Naive B cell (primary cell): Measurements from ENCODE around the gene TNNT1. TPM values are rescaled to one million over a fixed set of nuclear protein-coding genes. Genes with fewer than 3 reads are reported as not detected.
A peak's percentile ranks its signal among the peaks of the same experiment; 100 is the strongest.

Experiments
- ATAC-seq, 2 donors: fragments of 150-1000 bp; cut with Tn5 transposase; 2 replicates each; pipeline ENCODE4 v1.10.0; 2021; ENCODE audit warnings: low read depth in 2 of 2, mild to moderate bottlenecking in 2 of 2, moderate library complexity in 2 of 2
- DNase-seq: peaks from one replicate; pipeline ENCODE4 v3.0.0; 2022
- H3K27ac Mint-ChIP-seq, 6 donors: one replicate each; pipeline ENCODE4 v1.8.0; 2020 to 2022; ENCODE audit warnings: mild to moderate bottlenecking in 6 of 6, mixed read lengths in 6 of 6, moderate library complexity in 5 of 6, inconsistent platforms in 2 of 6
- H3K27me3 Mint-ChIP-seq, 3 donors: one replicate each; pipeline ENCODE4 v1.8.0; 2021 to 2022; ENCODE audit warnings: mixed read lengths in 3 of 3, mild to moderate bottlenecking in 1 of 3
- H3K36me3 Mint-ChIP-seq, 2 donors: one replicate each; pipeline ENCODE4 v1.8.0; 2020 to 2022; ENCODE audit warnings: mixed read lengths in 2 of 2, inconsistent platforms in 1 of 2, mild to moderate bottlenecking in 1 of 2
- H3K4me1 Mint-ChIP-seq, 3 donors: one replicate each; pipeline ENCODE4 v1.8.0; 2020 to 2022; ENCODE audit warnings: mixed read lengths in 3 of 3, inconsistent platforms in 1 of 3, mild to moderate bottlenecking in 1 of 3, moderate library complexity in 1 of 3
- H3K4me3 Mint-ChIP-seq, 8 donors: one replicate each; pipeline ENCODE4 v1.8.0; 2020 to 2022; ENCODE audit warnings: mild to moderate bottlenecking in 8 of 8, mixed read lengths in 8 of 8, moderate library complexity in 8 of 8, inconsistent platforms in 2 of 8
- H3K9me3 Mint-ChIP-seq, 7 donors: one replicate each; pipeline ENCODE4 v1.8.0; 2020 to 2022; ENCODE audit warnings: mixed read lengths in 7 of 7, mild to moderate bottlenecking in 5 of 7, inconsistent platforms in 2 of 7, moderate library complexity in 1 of 7
- polyA plus RNA-seq, 6 donors: library from polyadenylated mRNA; unstranded; fragments of 300-500 nt; fragmentation: Illumina TruSeq; gene quantifications; one replicate each; pipeline ENCODE4 v1.2.3, GENCODE V29; 2021; ENCODE audit warnings: low read depth in 6 of 6

The TNNT1 gene
- polyA plus RNA-seq, 6 donors from 2014 or later = not detected

DNA sequence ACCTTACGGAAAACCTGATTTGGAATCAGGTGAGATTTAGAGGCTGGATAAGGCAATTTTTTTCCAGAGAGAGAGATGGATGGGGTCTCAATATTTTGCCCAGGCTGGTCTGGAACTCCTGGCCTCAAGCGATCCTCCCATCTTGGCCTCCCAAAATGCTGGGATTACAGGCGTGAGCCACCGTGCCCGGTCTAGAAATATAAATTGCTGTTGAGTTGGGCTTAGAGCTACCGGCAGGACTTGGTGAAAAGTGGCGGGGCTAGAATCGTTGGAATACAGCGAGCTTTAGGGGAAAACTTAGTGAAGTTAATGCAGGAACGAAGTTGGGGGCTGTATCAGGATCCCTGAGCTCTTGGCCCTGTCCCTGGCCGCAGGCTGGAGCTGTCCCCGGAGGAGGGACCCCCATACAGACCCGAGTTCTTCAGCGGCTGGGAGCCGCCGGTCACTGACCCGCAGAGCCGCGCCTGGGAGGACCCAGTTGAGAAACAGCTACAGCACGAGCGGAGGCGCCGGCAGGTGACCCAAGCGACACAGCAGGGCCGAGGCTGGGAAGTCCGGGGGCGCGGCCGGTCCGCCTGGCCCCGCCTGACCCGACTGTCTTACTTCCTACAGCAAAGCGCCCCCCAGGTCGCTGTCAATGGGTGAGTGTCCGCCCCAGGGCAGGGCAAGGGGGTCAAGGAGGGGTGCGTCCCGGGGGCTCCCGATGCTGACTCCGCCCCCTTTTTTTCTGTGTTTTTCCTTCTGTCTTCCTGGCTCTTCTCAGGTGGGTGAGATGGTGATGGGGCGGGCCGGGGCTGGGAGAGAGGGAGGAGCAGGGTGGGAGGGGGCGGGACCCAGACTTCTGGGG is 65.8 kb downstream of the TNNT1 start:
- H3K36me3 Mint-ChIP-seq = peaks cover 0 to 22% of the 10 kb centered on the region in 2 donors
- peaks cover 60 to 86% (median 82%) of the 10 kb centered on the region in 3 donors for H3K27me3 Mint-ChIP-seq
- H3K9me3 Mint-ChIP-seq = peaks cover 0 to 15% (median 6%) of the 10 kb centered on the region in 7 donors
- DNase-seq (no peak), ATAC-seq (no peak)
- peaks cover 39 to 46% (median 46%) of the 10 kb centered on the region in 3 donors for H3K4me1 Mint-ChIP-seq
- peak overlapping the region in 7 of 8 donors; percentile 25 to 85 (median 71) for H3K4me3 Mint-ChIP-seq
- H3K27ac Mint-ChIP-seq = peak overlapping the region in 1 of 6 donors; percentile 34

Other genes starting within 250 kb of the TNNT1 start
- not detected for gene NCR1, start 243.1 kb downstream of the TNNT1 start, polyA plus RNA-seq
- not detected for gene NLRP7, start 201.7 kb downstream of the TNNT1 start, polyA plus RNA-seq
- 1 to 10 TPM in 3 of 6 donors, under 1 TPM in 2, not detected in 1; 0.52 to 5.9 (median 1.2) TPM for gene NLRP2, start 182.8 kb downstream of the TNNT1 start, polyA plus RNA-seq
- 1 to 10 TPM in 1 of 6 donors, under 1 TPM in 4, not detected in 1; 0.13 to 2.1 (median 0.47) TPM for gene GP6, start 110.9 kb downstream of the TNNT1 start, polyA plus RNA-seq
- 10 to 100 TPM in 1 of 6 donors, 1 to 10 TPM in 5; 2.7 to 20.4 (median 8.4) TPM for gene RDH13, start 86.1 kb downstream of the TNNT1 start, polyA plus RNA-seq
- gene EPS8L1, start 73.3 kb downstream of the TNNT1 start, polyA plus RNA-seq = not detected
- gene PPP1R12C, start 31.6 kb downstream of the TNNT1 start, polyA plus RNA-seq = 1 to 10 TPM; 1.0 to 8.1 (median 3.2) TPM
- not detected for gene TNNI3, start 8.5 kb upstream of the TNNT1 start, polyA plus RNA-seq
- not detected for gene DNAAF3, start 17.4 kb upstream of the TNNT1 start, polyA plus RNA-seq
- 1 to 10 TPM in 5 of 6 donors, under 1 TPM in 1; 0.92 to 2.6 (median 1.6) TPM for gene SYT5, start 31.1 kb upstream of the TNNT1 start, polyA plus RNA-seq
- gene PTPRH, start 60.3 kb upstream of the TNNT1 start, polyA plus RNA-seq = not detected
- 1 to 10 TPM in 2 of 6 donors, under 1 TPM in 2, not detected in 2; 0.25 to 1.5 (median 0.76) TPM for gene TMEM86B, start 79.6 kb upstream of the TNNT1 start, polyA plus RNA-seq
- 10 to 100 TPM; 21.4 to 81.1 (median 41.1) TPM for gene PPP6R1, start 109.8 kb upstream of the TNNT1 start, polyA plus RNA-seq
- gene HSPBP1, start 130.9 kb upstream of the TNNT1 start, polyA plus RNA-seq = 10 to 100 TPM; 22.6 to 40.0 (median 32.6) TPM
- gene BRSK1, start 134.8 kb upstream of the TNNT1 start, polyA plus RNA-seq = not detected
- gene TMEM150B, start 176.1 kb upstream of the TNNT1 start, polyA plus RNA-seq = not detected
- 1 to 10 TPM in 4 of 6 donors, under 1 TPM in 1, not detected in 1; 0.83 to 2.4 (median 1.3) TPM for gene KMT5C, start 190.7 kb upstream of the TNNT1 start, polyA plus RNA-seq
- not detected for gene COX6B2, start 205.5 kb upstream of the TNNT1 start, polyA plus RNA-seq
- not detected for gene GARIN5B, start 214.1 kb upstream of the TNNT1 start, polyA plus RNA-seq
- not detected for gene IL11, start 221.3 kb upstream of the TNNT1 start, polyA plus RNA-seq
- gene TMEM190, start 227.6 kb upstream of the TNNT1 start, polyA plus RNA-seq = not detected
- under 1 TPM in 4 of 6 donors, not detected in 2; 0.29 to 0.90 (median 0.40) TPM for gene TMEM238, start 235.1 kb upstream of the TNNT1 start, polyA plus RNA-seq
- 100 to 1,000 TPM; 229 to 734 (median 601) TPM for gene RPL28, start 236.7 kb upstream of the TNNT1 start, polyA plus RNA-seq